Measurements from ENCODE around the gene PRR22. TPM values are rescaled to one million over a fixed set of nuclear protein-coding genes. Genes with fewer than 3 reads are reported as not detected.
"Not testable (repeated sequence)": the region's sequence is repeated elsewhere in the genome, so short reads cannot be mapped to it uniquely, and the experiment has no call there.

Gene PRR22
- total RNA-seq, 2 experiments from 2014 or later = 5.3 to 5.4 TPM

DNA sequence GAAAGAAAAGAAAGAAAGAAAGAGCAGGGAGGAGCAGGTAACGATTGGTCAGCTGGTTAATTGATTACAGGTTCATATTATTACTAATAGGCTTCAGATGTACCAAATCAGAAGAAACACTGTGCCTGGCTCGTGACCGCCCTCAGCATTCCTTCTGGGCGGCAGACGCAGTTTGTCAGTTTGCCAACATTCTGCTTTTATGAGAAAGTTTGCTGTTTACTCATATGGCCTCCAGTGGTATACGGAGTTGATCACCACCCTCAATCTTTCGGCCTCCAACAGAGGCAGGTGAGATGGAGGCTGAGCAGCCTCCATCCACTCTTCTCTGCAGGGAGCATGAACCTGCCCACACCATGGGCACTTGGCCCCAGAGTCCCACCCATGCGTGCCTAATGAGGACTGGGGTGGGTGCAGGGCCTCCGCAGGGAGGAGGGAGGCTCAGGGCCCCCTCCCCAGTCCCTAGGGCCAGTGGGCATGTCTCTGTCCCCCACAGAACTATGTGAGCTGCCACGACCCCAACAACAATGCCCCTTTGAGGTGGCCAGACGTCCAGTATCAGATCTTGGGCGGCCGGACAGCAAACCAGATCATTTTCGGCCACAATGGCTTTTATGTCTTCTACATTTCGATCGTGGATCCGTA lies 8.8 kb downstream of the PRR22 start:
- H3K27ac Mint-ChIP-seq = no peak overlapping the region
- no peaks in the 10 kb centered on the region for H3K27me3 Mint-ChIP-seq
- CTCF ChIA-PET = interaction anchor here (0.6 to 0.7 kb wide), 2 partner anchors 129 to 247 kb away, joined by 3 read pairs; partner anchors contain the start of gene VMAC
- ATAC-seq = no peak
- H3K9me3 Mint-ChIP-seq (ENCODE audit: low read depth) = no peaks in the 10 kb centered on the region
- DNase-seq = no peak
- intact Hi-C loops (cut with DNase I, micrococcal nuclease) = no loop called here
- H3K4me1 Mint-ChIP-seq = no peaks in the 10 kb centered on the region
- no peak overlapping the region for H3K4me3 Mint-ChIP-seq
- POLR2A ChIA-PET = no interaction called here
- no peaks in the 10 kb centered on the region for H3K36me3 Mint-ChIP-seq (ENCODE audit: low read depth)

GRCh38 chr19:5774921-5775320 lies 9.6 kb downstream of the PRR22 start:
- intact Hi-C loops (cut with DNase I, micrococcal nuclease) = no loop called here
- Mint-ChIP-seq H3K4me1 (no peaks in the 10 kb centered on the region), H3K27me3 (no peaks in the 10 kb centered on the region), H3K27ac (no peak overlapping the region), H3K9me3 (ENCODE audit: low read depth) (no peaks in the 10 kb centered on the region), H3K36me3 (ENCODE audit: low read depth) (no peaks in the 10 kb centered on the region), H3K4me3 (no peak overlapping the region)
- ATAC-seq (no peak), DNase-seq (no peak)
- CTCF ChIA-PET = interaction anchor here (0.6 to 0.7 kb wide), 2 partner anchors 130 to 248 kb away, joined by 3 read pairs; partner anchors contain the start of gene VMAC
- POLR2A ChIA-PET = no interaction called here

GRCh38 chr19:5773276-5773675 lies 11.3 kb downstream of the PRR22 start:
- intact Hi-C loops (cut with DNase I, micrococcal nuclease) = loop anchor here in 1 of 2 experiments (1.0 kb wide), 1 partner anchor 249 kb away; no protein-coding TSS in a partner anchor
- ChIA-PET POLR2A (no interaction called here), CTCF (no interaction called here)
- H3K27ac Mint-ChIP-seq = no peak overlapping the region
- no peaks in the 10 kb centered on the region for H3K9me3 Mint-ChIP-seq (ENCODE audit: low read depth)
- DNase-seq (no peak), ATAC-seq (no peak)
- no peaks in the 10 kb centered on the region for H3K27me3 Mint-ChIP-seq
- H3K36me3 Mint-ChIP-seq (ENCODE audit: low read depth) = no peaks in the 10 kb centered on the region
- H3K4me1 Mint-ChIP-seq = no peaks in the 10 kb centered on the region
- no peak overlapping the region for H3K4me3 Mint-ChIP-seq

- Mint-ChIP-seq H3K4me3 (no peak overlapping the region), H3K4me1 (no peaks in the 10 kb centered on the region), H3K9me3 (ENCODE audit: low read depth) (no peaks in the 10 kb centered on the region), H3K27me3 (no peaks in the 10 kb centered on the region), H3K36me3 (ENCODE audit: low read depth) (no peaks in the 10 kb centered on the region), H3K27ac (no peak overlapping the region)
- intact Hi-C loops (cut with DNase I, micrococcal nuclease) = no loop called here
- DNase-seq = no peak
- POLR2A ChIA-PET = no interaction called here
- no peak for ATAC-seq
- CTCF ChIA-PET = no interaction called here
Observed at GRCh38 chr19:5772416-5772815, 12.1 kb downstream of the PRR22 start.

DNA sequence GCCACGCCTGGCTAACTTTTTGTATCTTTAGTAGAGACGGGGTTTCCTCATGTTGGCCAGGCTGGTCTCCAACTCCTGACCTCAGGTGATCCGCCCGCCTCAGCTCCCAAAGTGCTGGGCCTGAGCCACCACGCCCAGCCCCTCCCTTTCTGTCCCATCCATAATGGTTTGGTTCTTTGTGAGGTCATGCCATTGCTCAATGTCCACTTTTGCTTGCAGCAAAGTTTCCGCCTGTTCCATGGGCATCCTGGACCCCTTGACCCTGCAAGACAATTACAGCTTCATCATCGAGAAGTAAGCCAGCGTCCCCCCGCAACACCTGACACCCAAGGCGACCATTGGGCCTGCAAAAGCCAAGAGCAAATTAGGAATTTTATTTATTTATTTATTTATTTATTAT lies 16.6 kb downstream of the PRR22 start:
- no peaks in the 10 kb centered on the region for H3K36me3 Mint-ChIP-seq (ENCODE audit: low read depth)

DNA sequence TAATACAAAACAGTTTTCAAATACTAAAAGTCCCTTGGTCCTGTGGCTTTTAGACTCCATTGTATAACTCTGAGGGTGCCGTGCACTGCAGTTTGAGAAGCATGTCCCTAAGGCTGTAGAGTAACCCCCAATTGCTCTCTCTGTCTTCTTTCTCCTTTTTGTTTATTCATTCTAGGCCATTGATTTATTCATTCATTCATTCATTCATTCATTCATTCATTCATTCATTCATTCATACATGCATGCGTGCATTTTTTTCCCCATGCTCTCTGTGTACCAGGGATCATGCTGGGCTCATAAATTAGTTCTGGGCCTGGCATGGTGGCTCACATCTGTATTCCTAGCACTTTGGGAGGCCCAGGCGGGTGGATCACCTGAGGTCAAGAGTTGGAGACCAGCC lies 19.3 kb downstream of the PRR22 start:
- H3K4me1 Mint-ChIP-seq = no peaks in the 10 kb centered on the region
- no peak for DNase-seq
- no peak overlapping the region for H3K27ac Mint-ChIP-seq
- POLR2A ChIA-PET = no interaction called here
- H3K9me3 Mint-ChIP-seq (ENCODE audit: low read depth) = peaks cover 5% of the 10 kb centered on the region
- intact Hi-C loops (cut with DNase I, micrococcal nuclease) = no loop called here
- no peaks in the 10 kb centered on the region for H3K36me3 Mint-ChIP-seq (ENCODE audit: low read depth)
- H3K4me3 Mint-ChIP-seq = no peak overlapping the region
- ATAC-seq = no peak
- CTCF ChIA-PET = interaction anchor here (0.7 kb wide), 1 partner anchor 17 kb away, joined by 3 read pairs; no protein-coding TSS in a partner anchor
- H3K27me3 Mint-ChIP-seq = peaks cover 7% of the 10 kb centered on the region

More for the DNA sequence above, 16.6 kb downstream of the PRR22 start:
- H3K4me3 Mint-ChIP-seq = no peak overlapping the region
- no peak for ATAC-seq
- ChIA-PET CTCF (interaction anchor here (0.6 kb wide), 2 partner anchors 26 to 960 kb away, joined by 3 to 4 read pairs; no protein-coding TSS in a partner anchor), POLR2A (interaction anchor here (0.6 kb wide), 1 partner anchor 831 kb away, joined by 4 read pairs; no protein-coding TSS in a partner anchor)
- no peaks in the 10 kb centered on the region for H3K9me3 Mint-ChIP-seq (ENCODE audit: low read depth)
- H3K27ac Mint-ChIP-seq = no peak overlapping the region
- H3K27me3 Mint-ChIP-seq = no peaks in the 10 kb centered on the region
- DNase-seq = no peak
- H3K4me1 Mint-ChIP-seq = no peaks in the 10 kb centered on the region
- intact Hi-C loops (cut with DNase I, micrococcal nuclease) = no loop called here

GRCh38 chr19:5762608-5763217 lies 21.8 kb downstream of the PRR22 start:
- Mint-ChIP-seq H3K27ac (no peak overlapping the region), H3K9me3 (ENCODE audit: low read depth) (peaks cover 5% of the 10 kb centered on the region), H3K36me3 (ENCODE audit: low read depth) (no peaks in the 10 kb centered on the region), H3K4me1 (no peaks in the 10 kb centered on the region), H3K27me3 (peaks cover 9% of the 10 kb centered on the region), H3K4me3 (no peak overlapping the region)
- no peak for DNase-seq
- intact Hi-C loops (cut with DNase I, micrococcal nuclease) = no loop called here
- CTCF ChIA-PET = no interaction called here
- POLR2A ChIA-PET = no interaction called here
- no peak for ATAC-seq

DNA sequence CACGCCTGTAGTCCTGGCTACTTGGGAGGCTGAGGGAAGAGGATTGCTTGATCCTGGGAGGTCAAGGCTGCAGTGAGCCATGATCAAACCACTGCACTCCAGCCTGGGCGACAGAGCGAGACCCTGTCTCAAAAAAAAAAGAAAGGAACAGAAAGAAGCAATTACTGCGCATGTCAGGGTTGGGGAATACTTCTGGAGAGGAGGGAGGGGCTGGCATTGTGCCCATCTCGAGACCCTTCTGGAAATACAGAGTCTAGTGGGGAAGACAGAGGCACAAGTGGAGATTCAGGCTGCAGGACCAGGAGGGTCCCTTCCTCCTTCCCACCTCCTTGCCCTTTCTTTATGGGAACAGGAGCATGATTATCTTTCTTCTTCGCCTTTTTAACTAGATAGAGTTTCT lies 30.8 kb downstream of the PRR22 start:
- Mint-ChIP-seq H3K4me1 (no peaks in the 10 kb centered on the region), H3K36me3 (ENCODE audit: low read depth) (no peaks in the 10 kb centered on the region), H3K9me3 (ENCODE audit: low read depth) (no peaks in the 10 kb centered on the region), H3K27me3 (peaks cover 6% of the 10 kb centered on the region), H3K4me3 (no peak overlapping the region), H3K27ac (no peak overlapping the region)
- ChIA-PET CTCF (interaction anchor here (0.5 kb wide), 1 partner anchor 270 kb away, joined by 3 read pairs; no protein-coding TSS in a partner anchor), POLR2A (no interaction called here)
- intact Hi-C loops (cut with DNase I, micrococcal nuclease) = no loop called here
- ATAC-seq = no peak
- DNase-seq = no peak

DNA sequence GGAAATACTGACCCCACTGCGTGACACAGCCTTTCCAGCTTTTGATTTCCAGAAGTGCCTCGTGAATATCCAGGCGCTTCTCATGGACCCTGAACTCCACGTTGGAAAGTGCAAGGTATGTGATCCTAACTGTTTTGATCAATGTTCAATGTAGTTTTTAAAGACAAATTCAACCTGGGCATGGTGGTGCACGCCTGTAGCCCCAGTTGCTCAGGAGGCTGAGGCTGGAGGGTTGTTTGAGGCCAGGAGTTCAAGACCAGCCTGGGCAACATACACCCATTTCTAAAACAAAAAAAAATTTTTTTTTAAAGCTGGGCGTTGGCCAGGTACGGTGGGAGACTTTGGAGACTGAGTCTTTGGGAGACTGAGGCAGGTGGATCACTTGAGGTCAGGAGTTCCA lies 32.8 kb downstream of the PRR22 start:
- Mint-ChIP-seq H3K4me1 (no peaks in the 10 kb centered on the region), H3K27ac (no peak overlapping the region), H3K4me3 (no peak overlapping the region), H3K36me3 (ENCODE audit: low read depth) (no peaks in the 10 kb centered on the region), H3K9me3 (ENCODE audit: low read depth) (no peaks in the 10 kb centered on the region), H3K27me3 (peaks cover 2% of the 10 kb centered on the region)
- intact Hi-C loops (cut with DNase I, micrococcal nuclease) = no loop called here
- CTCF ChIA-PET = no interaction called here
- no peak for ATAC-seq
- POLR2A ChIA-PET = no interaction called here
- DNase-seq = no peak

GRCh38 chr19:5749505-5749904 lies 35.0 kb downstream of the PRR22 start:
- H3K4me3 Mint-ChIP-seq = no peak overlapping the region
- intact Hi-C loops (cut with DNase I, micrococcal nuclease) = no loop called here
- ATAC-seq (no peak), DNase-seq (no peak)
- H3K9me3 Mint-ChIP-seq (ENCODE audit: low read depth) = no peaks in the 10 kb centered on the region
- ChIA-PET CTCF (no interaction called here), POLR2A (interaction anchor here (0.6 kb wide), 1 partner anchor 129 kb away, joined by 6 read pairs; no protein-coding TSS in a partner anchor)
- no peaks in the 10 kb centered on the region for H3K4me1 Mint-ChIP-seq
- no peak overlapping the region for H3K27ac Mint-ChIP-seq
- no peaks in the 10 kb centered on the region for H3K36me3 Mint-ChIP-seq (ENCODE audit: low read depth)
- H3K27me3 Mint-ChIP-seq = peaks cover 2% of the 10 kb centered on the region

DNA sequence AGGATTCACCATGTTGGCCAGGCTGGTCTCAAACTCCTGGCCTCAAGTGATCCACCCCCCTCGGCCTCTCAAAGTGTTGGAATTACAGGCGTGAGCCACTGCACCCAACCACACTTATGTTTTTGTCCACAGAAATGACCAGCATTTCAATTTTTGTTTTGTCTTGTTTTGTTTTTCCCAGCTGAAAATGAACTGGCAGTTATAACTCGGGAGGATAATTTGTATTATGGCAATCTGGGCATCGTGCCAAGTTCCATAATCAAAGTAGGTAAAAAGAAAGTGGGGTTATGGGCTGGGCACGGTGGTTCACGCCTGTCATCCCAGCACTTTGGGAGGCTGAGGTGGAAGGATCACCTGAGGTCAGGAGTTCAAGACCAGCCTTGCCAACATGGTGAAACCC lies 35.6 kb downstream of the PRR22 start:
- ATAC-seq; POLR2A ChIA-PET; H3K27me3 Mint-ChIP-seq; H3K4me3 Mint-ChIP-seq; intact Hi-C loops (cut with DNase I, micrococcal nuclease); H3K27ac Mint-ChIP-seq; H3K36me3 Mint-ChIP-seq (ENCODE audit: low read depth); H3K9me3 Mint-ChIP-seq (ENCODE audit: low read depth); DNase-seq; H3K4me1 Mint-ChIP-seq: not testable (repeated sequence)
- CTCF ChIA-PET = interaction anchor here (0.6 kb wide), 2 partner anchors 13 to 17 kb away, joined by 3 read pairs; no protein-coding TSS in a partner anchor

DNA sequence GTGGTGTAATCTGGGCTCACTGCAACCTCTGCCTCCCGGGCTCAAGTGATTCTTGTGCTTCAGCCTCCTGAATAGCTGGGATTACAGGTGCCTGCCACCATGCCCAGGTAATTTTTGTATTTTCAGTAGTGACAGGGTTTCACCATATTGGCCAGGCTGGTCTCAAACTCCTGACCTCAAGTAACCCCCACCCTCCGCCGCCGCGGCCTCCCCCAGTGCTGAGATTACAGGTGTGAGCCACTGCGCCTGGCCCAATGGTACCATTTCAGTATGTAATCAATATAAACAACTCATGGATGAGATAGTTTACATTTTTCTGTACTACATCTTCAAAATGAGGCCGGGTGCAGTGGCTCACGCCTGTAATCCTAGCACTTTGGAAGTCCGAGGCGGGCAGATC lies 39.5 kb downstream of the PRR22 start:
- POLR2A ChIA-PET, DNase-seq, CTCF ChIA-PET: not testable (repeated sequence)

More for the DNA sequence above, 39.5 kb downstream of the PRR22 start:
- H3K4me3 Mint-ChIP-seq; ATAC-seq; H3K36me3 Mint-ChIP-seq (ENCODE audit: low read depth); intact Hi-C loops (cut with DNase I, micrococcal nuclease); H3K9me3 Mint-ChIP-seq (ENCODE audit: low read depth); H3K27me3 Mint-ChIP-seq; H3K4me1 Mint-ChIP-seq; H3K27ac Mint-ChIP-seq: not testable (repeated sequence)
